ENCODE results near the gene KARS1. TPM values are rescaled to one million over a fixed set of nuclear protein-coding genes. Genes with fewer than 3 reads are reported as not detected.

KARS1 gene
- total RNA-seq, 2 experiments from 2014 or later: 126 to 172 TPM

DNA sequence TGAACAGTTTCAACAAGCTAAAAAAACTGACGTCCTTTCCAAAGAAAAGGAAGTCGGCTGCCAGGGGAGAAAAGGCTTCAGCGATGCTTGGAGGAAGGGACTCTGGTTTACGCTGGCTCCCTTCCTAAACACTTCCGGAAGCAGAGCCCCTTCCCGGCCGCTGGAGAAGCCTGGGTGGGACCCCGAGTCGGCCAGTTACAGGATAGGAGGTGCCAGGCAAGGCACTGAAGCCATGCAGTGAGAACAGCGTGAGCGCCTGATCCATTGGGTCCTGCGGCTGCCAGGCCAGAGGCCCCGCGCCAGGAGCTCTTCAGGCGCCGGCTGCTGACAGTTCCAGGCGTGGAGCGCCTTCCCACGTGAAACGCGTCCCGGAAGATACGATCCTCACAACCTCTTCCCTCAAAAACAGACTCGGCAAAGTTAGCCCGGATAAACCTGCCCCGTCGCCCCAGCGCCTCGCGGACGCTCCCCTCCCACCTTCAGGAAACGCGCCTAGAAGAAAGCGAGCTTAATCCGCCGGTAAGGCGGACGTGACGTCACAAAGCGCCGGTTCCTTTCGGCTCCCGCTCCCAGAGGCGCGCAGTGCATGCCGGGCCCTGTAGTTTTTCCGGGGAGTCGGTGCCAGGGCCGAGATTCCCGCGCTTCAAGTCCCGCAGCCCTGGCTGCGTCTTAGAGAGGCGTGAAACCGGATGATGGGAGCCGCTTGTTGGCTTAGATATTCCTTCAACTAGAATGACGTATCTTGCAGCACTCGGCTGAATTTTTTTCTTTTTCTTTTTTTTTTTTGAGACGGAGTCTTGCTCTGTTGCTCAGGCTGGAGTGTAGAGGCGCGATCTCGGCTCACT lies 24.5 kb downstream of the KARS1 start, which contains the start of gene ADAT1:
ADAT1 (minus strand) TSS at position 521 of the 845 bp plus-strand sequence. CDS start 2,482 bp downstream, outside the sequence.
- Histone ChIP-seq H3K9me2 (ENCODE audit: insufficient read depth, low read length) (no peaks in the 10 kb centered on the region), H3K9me3 (ENCODE audit: low read length) (no peaks in the 10 kb centered on the region), H3K79me2 (ENCODE audit: insufficient read depth, low read depth, low read length) (peaks cover 20% of the 10 kb centered on the region; the same call in 1 of the 2 replicates), H3K4me3 (ENCODE audit: low read depth, low read length, poor library complexity, severe bottlenecking) (peak within 1 kb of the TSS; percentile 82), H3K4me1 (ENCODE audit: insufficient read depth, low read length, poor library complexity, severe bottlenecking) (peaks cover 22% of the 10 kb centered on the region), H3K4me2 (ENCODE audit: low read length) (peak within 1 kb of the TSS; percentile 94), H3K36me3 (ENCODE audit: insufficient read depth, low read length) (peaks cover 63% of the 10 kb centered on the region), H4K20me1 (ENCODE audit: insufficient read depth, low read length) (no peaks in the 10 kb centered on the region), H2AFZ (ENCODE audit: low read length) (peak within 1 kb of the TSS; percentile 87; the same call in 1 of the 2 replicates), H3K27ac (ENCODE audit: low read depth, low read length, poor library complexity, severe bottlenecking) (peak within 1 kb of the TSS; percentile 59)
- TF ChIP-seq EZH2phosphoT487 (IDR thresholded peaks at IDR 0.05; ENCODE audit: borderline replicate concordance, low read depth, low read length): no peak
- TF ChIP-seq, protein P1, sequence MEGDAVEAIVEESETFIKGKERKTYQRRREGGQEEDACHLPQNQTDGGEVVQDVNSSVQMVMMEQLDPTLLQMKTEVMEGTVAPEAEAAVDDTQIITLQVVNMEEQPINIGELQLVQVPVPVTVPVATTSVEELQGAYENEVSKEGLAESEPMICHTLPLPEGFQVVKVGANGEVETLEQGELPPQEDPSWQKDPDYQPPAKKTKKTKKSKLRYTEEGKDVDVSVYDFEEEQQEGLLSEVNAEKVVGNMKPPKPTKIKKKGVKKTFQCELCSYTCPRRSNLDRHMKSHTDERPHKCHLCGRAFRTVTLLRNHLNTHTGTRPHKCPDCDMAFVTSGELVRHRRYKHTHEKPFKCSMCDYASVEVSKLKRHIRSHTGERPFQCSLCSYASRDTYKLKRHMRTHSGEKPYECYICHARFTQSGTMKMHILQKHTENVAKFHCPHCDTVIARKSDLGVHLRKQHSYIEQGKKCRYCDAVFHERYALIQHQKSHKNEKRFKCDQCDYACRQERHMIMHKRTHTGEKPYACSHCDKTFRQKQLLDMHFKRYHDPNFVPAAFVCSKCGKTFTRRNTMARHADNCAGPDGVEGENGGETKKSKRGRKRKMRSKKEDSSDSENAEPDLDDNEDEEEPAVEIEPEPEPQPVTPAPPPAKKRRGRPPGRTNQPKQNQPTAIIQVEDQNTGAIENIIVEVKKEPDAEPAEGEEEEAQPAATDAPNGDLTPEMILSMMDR (conservative IDR thresholded peaks at IDR 0.05; ENCODE audit: low read length): no peak
- intact Hi-C loops (cut with micrococcal nuclease; ENCODE audit: unreplicated experiment): loop anchor here (1.0 to 2.0 kb wide), 5 partner anchors 24 to 158 kb away; partner anchors contain the start of genes KARS1, TERF2IP and TMEM170A
- TSS peak; percentile 87 for BruUV-seq (replicated peaks)
- POLR2A ChIA-PET: interaction anchor here (0.7 to 3.4 kb wide), 9 partner anchors 12 to 141 kb away, joined by 3 to 26 read pairs (median 5); partner anchors contain the start of genes GABARAPL2, KARS1 and TERF2IP
- CTCF ChIA-PET (ENCODE audit: unreplicated experiment): interaction anchor here (0.6 to 1.7 kb wide), 3 partner anchors 32 to 933 kb away, joined by 3 to 9 read pairs (median 4); no protein-coding TSS in a partner anchor
- DNase-seq (ENCODE audit: low spot score): peak; percentile 98

DNA sequence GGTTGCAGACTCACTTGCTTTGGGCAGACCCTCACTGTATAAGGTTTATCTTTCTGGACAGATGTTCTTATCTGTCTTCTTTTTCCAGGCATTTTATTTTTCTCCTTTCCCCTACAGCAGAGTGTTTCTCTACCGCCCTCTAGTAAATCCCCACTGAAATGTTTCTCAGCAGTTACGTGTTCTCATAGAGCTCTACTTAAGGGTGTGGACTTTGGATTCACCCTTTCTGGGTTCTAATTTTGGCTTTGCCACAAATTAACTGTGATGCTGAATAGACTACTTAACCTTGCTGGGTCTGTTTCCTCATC lies 26.3 kb downstream of the KARS1 start:
- H2AFZ ChIP-seq (ENCODE audit: low read length): no peak overlapping the region
- H3K4me2 ChIP-seq (ENCODE audit: low read length): peak overlapping the region; percentile 94
- ChIA-PET POLR2A (interaction anchor here (0.6 to 3.4 kb wide), 11 partner anchors 8 to 1067 kb away, joined by 3 to 26 read pairs (median 4); partner anchors contain the start of genes GABARAPL2, KARS1 and TERF2IP), CTCF (ENCODE audit: unreplicated experiment) (interaction anchor here (1.0 to 1.1 kb wide), 3 partner anchors 65 to 143 kb away, joined by 3 to 6 read pairs (median 3); partner anchors contain the start of gene TMEM231)
- H4K20me1 ChIP-seq (ENCODE audit: insufficient read depth, low read length): no peaks in the 10 kb centered on the region
- peaks cover 20% of the 10 kb centered on the region; the same call in 1 of the 2 replicates for H3K79me2 ChIP-seq (ENCODE audit: insufficient read depth, low read depth, low read length)
- H3K36me3 ChIP-seq (ENCODE audit: insufficient read depth, low read length): peaks cover 63% of the 10 kb centered on the region
- no peaks in the 10 kb centered on the region for H3K9me2 ChIP-seq (ENCODE audit: insufficient read depth, low read length)
- peak; percentile 64 for DNase-seq (ENCODE audit: low spot score)
- no peaks in the 10 kb centered on the region for H3K9me3 ChIP-seq (ENCODE audit: low read length)
- TF ChIP-seq, protein P1 (conservative IDR thresholded peaks at IDR 0.05; ENCODE audit: low read length): peak; percentile 89
- no peak for TF ChIP-seq EZH2phosphoT487 (IDR thresholded peaks at IDR 0.05; ENCODE audit: borderline replicate concordance, low read depth, low read length)
- no TSS peak for BruUV-seq (replicated peaks)
- H3K4me1 ChIP-seq (ENCODE audit: insufficient read depth, low read length, poor library complexity, severe bottlenecking): peaks cover 22% of the 10 kb centered on the region
- peak overlapping the region; percentile 82 for H3K4me3 ChIP-seq (ENCODE audit: low read depth, low read length, poor library complexity, severe bottlenecking)
- H3K27ac ChIP-seq (ENCODE audit: low read depth, low read length, poor library complexity, severe bottlenecking): no peak overlapping the region
- intact Hi-C loops (cut with micrococcal nuclease; ENCODE audit: unreplicated experiment): loop anchor here (1.0 kb wide), 1 partner anchor 65 kb away; the partner anchor contains the start of gene TMEM231
